Measurements from ENCODE around the gene IGSF9.

Gene IGSF9

GRCh38 chr1:159945483-159946241, at the start of gene IGSF9:
Gene IGSF9 (minus strand): TSS chr1:159945613. CDS start chr1:159943454, 2,159 bp downstream.
- peak; percentile 84 for DNase-seq

- no peak for DNase-seq
These were observed 49.5 kb upstream of the IGSF9 start for GRCh38 chr1:159994896-159995295.

- no peak for DNase-seq
These were observed 48.5 kb upstream of the IGSF9 start for GRCh38 chr1:159993911-159994310.

- DNase-seq: no peak
These were observed 46.7 kb upstream of the IGSF9 start for GRCh38 chr1:159992161-159992560.

- DNase-seq: no peak
These were observed 46.1 kb upstream of the IGSF9 start for GRCh38 chr1:159991513-159991912.

- no peak for DNase-seq
These were observed 44.6 kb upstream of the IGSF9 start for GRCh38 chr1:159990005-159990404.

GRCh38 chr1:159989581-159989980, 44.2 kb upstream of the IGSF9 start:
- no peak for DNase-seq

GRCh38 chr1:159988006-159988405, 42.6 kb upstream of the IGSF9 start:
- no peak for DNase-seq

- no peak for DNase-seq
These were observed 41.8 kb upstream of the IGSF9 start for GRCh38 chr1:159987186-159987585.

- DNase-seq: no peak
These were observed 41.1 kb upstream of the IGSF9 start for GRCh38 chr1:159986531-159986930.

GRCh38 chr1:159986093-159986492, 40.7 kb upstream of the IGSF9 start:
- DNase-seq: no peak

GRCh38 chr1:159985473-159985872, 40.1 kb upstream of the IGSF9 start:
- DNase-seq: no peak

- no peak for DNase-seq
These were observed 38.3 kb upstream of the IGSF9 start for GRCh38 chr1:159983681-159984080.

GRCh38 chr1:159982280-159982679, 36.9 kb upstream of the IGSF9 start:
- DNase-seq: no peak

- no peak for DNase-seq
These were observed 36.1 kb upstream of the IGSF9 start for GRCh38 chr1:159981351-159982055.

- no peak for DNase-seq
These were observed 35.4 kb upstream of the IGSF9 start for GRCh38 chr1:159980786-159981185.

- no peak for DNase-seq
These were observed 34.7 kb upstream of the IGSF9 start for GRCh38 chr1:159980076-159980475.

- DNase-seq: no peak
These were observed 33.8 kb upstream of the IGSF9 start for GRCh38 chr1:159979257-159979656.

- DNase-seq: no peak
These were observed 32.6 kb upstream of the IGSF9 start for GRCh38 chr1:159978107-159978398.

- DNase-seq: no peak
These were observed 32.1 kb upstream of the IGSF9 start for GRCh38 chr1:159977364-159978106.

- no peak for DNase-seq
These were observed 29.0 kb upstream of the IGSF9 start for GRCh38 chr1:159974350-159974965.

- no peak for DNase-seq
These were observed 28.0 kb upstream of the IGSF9 start for GRCh38 chr1:159973350-159973940.

All from activated gamma-delta T cell treated with Interleukin-2 at 50 U/mL for 16 hours (primary cell).